Brain pericyte (primary cell): ENCODE measurements around the gene CPT1B.

ENCODE experiments used
- DNase-seq: peaks from one replicate; pipeline ENCODE4 v3.0.0-alpha.2; 2012; ENCODE audit warnings: low read depth, low spot score

CPT1B gene

DNA sequence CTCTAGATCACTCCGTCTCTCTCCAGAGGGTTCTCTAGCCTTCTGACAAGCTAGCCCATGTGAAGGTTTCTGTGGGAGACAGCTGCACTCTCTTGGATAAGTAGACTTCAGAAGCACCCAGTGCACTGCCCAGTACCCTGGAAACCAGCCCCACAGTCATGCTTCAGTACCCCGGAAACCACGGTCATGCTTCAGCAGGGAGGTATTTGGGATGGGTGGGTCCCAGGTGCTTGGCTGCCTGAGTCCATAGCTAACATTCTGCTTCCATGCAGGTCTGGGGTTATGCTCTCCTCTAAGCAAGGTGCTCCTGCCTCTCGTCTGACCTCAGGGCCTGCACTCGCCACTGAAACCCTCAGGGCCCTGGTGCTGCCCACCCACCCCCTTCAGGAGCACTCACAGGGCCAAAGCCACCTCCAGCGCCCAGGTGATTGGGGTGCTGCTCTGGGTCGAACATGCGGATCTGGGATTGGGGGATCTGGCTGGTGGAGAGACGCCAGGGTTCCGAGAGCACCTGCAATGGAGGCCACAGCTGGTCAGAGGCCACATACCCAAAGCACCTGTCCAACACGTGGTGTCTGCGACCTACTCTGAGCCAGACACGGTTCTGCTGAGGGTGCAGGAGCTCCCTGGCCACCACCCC, 8.2 kb downstream of the CPT1B start:
- no peak for DNase-seq

GRCh38 chr22:50569041-50569459, 9.2 kb downstream of the CPT1B start:
- no peak for DNase-seq

- no peak for DNase-seq
Measured at GRCh38 chr22:50568626-50569025, 9.6 kb downstream of the CPT1B start.

DNA sequence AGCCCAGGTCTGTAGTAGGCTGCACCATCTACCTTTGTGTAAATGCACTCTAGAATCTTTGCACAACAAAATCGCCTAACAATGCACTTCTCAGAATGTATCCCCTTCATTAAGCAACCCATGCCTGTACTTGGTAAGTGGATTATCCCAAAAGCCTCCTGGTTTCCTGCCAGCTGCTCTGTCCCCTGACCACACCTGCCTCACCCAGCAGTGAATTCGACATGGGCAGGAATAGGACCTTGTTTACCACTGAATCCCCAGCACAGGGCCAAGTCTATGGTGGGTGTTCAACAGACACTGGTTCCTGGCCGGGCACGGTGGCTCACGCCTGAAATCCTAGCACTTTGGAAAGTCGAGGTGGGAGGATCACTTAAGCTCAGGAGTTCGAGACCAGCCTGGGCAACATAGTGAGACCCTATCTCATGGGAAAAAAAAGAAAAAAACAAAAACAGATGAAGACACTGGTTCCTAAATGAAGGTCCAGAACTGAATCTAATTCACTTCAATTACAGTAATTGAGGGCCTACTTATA, 10.4 kb downstream of the CPT1B start:
- DNase-seq: no peak

DNA sequence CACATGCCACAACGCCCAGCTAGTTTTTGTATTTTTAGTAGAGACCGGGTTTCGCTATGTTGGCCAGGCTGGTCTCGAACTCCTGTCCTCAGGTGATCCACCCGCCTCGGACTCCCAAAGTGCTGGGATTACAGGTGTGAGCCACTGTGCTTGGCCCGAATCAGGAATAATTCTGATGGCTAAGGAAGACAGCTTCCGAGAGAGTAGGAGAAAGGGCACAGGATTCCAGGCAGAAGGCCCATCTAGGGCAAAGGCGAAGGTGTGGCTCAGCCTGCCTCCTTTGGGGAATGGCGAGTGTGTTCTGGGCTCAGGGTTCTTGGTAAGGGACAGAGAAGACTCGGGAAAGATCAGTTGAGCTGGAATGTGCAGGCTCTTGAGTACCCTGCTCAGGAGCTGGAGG, 13.9 kb downstream of the CPT1B start:
- no peak for DNase-seq

DNA sequence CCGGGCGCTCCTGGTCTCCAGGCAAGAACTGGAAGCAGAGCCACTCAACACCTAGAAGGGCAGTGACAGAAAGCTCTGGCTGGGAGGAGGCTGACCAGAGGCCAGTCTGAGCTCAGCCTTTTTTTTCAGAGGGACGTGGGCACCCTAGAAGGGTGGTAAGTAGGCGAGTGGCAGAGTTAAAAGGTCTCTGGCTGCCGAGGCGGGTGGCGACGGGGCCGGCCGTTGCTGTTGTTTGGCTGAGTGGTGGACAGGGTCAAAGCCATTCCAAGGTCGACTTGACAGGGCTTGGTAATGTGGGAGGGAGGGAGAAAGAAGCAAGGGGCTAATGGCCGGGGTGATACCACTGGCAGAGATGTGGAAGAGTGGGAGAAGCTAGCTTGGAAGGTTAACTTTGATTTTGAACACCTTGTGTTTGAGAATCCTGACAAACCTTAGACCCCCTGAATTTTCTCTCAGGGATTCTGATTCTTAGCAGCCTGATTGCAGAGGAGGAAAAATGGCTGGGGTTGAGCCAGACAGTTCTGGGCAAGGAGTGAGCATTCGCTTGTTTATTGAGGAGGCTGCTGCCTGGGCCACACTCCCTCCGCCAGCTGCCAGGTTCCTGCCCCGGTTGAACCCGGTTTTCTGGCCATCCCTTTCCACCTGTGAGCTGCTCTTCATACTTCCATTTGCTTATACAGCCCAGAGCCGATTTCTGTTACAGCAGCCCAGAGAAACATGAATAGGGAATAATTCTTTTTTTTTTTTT, 14.6 kb downstream of the CPT1B start:
- DNase-seq: no peak

GRCh38 chr22:50562523-50563412, 15.5 kb downstream of the CPT1B start, which contains the start of gene SYCE3:
TSS of gene SYCE3 (minus strand) at chr22:50562919. CDS start at chr22:50556405, 6,514 bp downstream.
- peak; percentile 41 for DNase-seq

GRCh38 chr22:50561401-50562358, 16.5 kb downstream of the CPT1B start:
- no peak for DNase-seq

DNA sequence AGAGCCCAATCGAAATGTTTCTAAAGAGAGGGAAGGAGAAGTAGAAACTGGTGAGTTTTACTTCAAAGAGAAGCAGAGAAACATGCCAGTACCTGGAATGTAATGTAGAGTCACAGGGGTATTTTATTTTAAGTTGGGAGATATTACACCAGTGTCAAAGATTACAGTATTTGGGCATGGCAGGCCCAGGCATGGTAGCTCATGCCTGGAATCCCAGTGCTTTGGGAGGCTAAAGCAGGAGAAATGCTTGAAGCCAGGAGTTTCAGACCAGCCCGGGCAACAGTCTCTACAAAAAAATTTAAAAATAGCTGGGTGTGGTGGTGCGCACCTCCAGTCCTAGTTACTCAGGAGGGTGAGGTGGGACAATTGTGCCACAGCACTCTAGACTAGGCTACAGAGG, 18.2 kb downstream of the CPT1B start:
- DNase-seq: no peak

- DNase-seq: no peak
Measured at GRCh38 chr22:50556703-50557102, 21.5 kb downstream of the CPT1B start.

GRCh38 chr22:50553310-50553709, 24.9 kb downstream of the CPT1B start:
- DNase-seq: no peak

DNA sequence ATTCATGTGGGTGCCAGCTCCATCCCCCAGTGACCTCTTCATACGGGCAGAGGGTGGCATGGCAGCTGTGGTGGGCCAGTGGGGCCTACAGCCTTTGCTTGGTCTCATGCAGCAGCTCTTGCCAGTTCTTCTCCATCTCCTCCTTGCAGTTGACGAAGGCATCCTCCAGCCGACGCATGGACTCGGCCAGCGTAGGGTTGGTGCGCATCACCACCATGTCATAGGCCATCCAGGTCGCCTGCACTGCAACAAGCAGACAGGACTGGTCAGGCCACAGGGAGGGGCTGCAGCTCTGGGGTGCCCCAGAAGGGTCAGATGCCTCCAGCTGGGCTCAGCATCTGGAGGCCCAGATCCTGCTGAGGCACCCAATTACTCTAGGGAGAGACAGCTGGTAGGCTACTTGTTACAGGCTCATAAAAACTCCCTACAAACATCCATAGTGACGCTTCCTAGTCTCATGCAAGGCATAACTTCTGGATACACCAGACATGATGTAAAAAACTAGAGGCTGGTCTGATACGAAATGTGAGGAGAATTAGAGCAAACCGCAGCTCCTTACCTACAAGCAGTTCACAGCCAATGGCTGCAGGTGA, 27.0 kb downstream of the CPT1B start:
- DNase-seq: no peak

GRCh38 chr22:50550395-50550794, 27.8 kb downstream of the CPT1B start:
- DNase-seq: no peak

GRCh38 chr22:50548921-50549790, 29.1 kb downstream of the CPT1B start:
- no peak for DNase-seq

DNA sequence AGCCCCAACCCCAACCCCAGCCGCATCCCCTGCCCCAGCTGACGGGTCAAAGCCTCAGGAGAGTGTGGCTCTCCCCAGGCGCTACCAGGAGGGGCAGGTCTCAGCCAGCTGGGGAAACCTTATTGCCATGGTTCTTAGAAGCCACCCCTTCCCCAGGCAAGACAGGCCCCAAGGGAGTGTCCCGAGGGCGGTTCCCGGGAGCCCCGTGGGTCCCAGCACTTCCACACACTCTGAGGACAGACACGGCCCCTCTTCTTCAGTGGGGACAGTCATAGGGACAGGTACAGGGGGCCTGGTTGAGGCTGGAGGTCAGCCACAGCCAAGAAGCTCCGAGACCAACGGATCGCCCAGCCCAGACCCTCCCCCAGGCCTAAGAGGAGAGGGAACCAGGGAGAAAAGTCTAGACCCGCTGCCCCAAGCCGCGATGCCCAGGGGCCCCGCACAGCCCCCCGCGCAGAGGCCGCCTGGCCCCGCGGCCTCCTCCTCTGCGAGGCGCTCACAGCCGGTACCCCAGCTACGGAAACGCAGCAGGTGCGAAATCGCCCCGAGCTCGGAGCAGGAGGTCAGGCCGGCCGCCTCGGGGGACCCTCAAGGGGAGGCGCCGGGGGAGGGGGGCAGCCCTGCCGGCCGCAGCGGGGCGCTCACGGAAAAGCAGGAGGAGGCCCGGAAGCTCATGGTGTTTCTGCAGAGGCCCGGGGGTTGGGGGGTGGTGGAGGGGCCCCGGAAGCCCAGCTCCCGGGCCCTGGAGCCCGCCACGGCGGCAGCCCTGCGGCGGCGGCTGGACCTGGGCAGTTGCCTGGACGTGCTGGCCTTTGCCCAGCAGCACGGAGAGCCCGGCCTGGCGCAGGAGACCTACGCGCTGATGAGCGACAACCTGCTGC, 29.9 kb downstream of the CPT1B start:
- DNase-seq: no peak

- no peak for DNase-seq
Measured at GRCh38 chr22:50547263-50547985, 30.8 kb downstream of the CPT1B start.

GRCh38 chr22:50546326-50547262, 31.6 kb downstream of the CPT1B start:
- DNase-seq: no peak
